Keratinocyte (primary cell): Measurements from ENCODE around the gene FIGN.

Source experiments
- EZH2 ChIP-seq: IDR thresholded peaks from one replicate; pipeline ENCODE4 v1.6.1; 2012; ENCODE audit warnings: inconsistent platforms, mild to moderate bottlenecking, low read length, moderate library complexity
- TF ChIP-seq, protein P1 (sequence below), 3 experiments: IDR thresholded peaks in 1 of 3; conservative IDR thresholded peaks in 1 of 3; optimal IDR thresholded peaks in 1 of 3; 2 replicates in 2 of 3; 3 replicates in 1 of 3; pipeline versions ENCODE3 to v1.5.1; 2011; ENCODE audit warnings: low read length in 3 of 3, mild to moderate bottlenecking in 3 of 3, moderate library complexity in 2 of 3, control low read depth in 1 of 3, inconsistent platforms in 1 of 3; ENCODE audit not compliant: insufficient read depth in 2 of 3; ENCODE audit errors: extremely low read depth in 1 of 3

GRCh38 chr2:163764566-163764965 lies 28.8 kb upstream of the FIGN start:
- TF ChIP-seq EZH2 = no peak
- TF ChIP-seq, protein P1, sequence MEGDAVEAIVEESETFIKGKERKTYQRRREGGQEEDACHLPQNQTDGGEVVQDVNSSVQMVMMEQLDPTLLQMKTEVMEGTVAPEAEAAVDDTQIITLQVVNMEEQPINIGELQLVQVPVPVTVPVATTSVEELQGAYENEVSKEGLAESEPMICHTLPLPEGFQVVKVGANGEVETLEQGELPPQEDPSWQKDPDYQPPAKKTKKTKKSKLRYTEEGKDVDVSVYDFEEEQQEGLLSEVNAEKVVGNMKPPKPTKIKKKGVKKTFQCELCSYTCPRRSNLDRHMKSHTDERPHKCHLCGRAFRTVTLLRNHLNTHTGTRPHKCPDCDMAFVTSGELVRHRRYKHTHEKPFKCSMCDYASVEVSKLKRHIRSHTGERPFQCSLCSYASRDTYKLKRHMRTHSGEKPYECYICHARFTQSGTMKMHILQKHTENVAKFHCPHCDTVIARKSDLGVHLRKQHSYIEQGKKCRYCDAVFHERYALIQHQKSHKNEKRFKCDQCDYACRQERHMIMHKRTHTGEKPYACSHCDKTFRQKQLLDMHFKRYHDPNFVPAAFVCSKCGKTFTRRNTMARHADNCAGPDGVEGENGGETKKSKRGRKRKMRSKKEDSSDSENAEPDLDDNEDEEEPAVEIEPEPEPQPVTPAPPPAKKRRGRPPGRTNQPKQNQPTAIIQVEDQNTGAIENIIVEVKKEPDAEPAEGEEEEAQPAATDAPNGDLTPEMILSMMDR (optimal IDR thresholded peaks at IDR 0.05 in 1 of 3, IDR thresholded peaks at IDR 0.05 in 1 of 3, conservative IDR thresholded peaks at IDR 0.05 in 1 of 3; ENCODE audit: extremely low read depth in 1 of 3, insufficient read depth in 2 of 3, low read length in 3 of 3) = no peak
